ENCODE results near the gene TFF1.

DNA sequence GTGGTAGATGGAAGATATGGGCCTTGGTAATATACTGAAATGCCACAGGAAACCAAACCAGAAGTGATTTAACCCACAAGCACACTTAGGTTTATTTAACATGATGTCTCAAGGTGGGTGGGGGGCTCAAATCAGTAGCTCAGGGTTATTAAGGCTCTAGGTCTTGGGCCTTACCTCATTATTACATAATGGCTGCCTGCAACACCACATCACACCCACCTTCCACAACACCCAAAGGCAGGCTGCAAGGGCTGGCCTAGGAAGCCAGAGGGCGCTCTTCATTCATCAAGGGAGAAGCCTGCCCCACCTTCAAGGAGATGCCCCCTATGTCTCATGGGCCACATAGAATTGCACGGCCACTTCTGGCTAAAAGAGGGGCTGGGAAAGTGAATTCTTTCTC lies 6.0 kb downstream of the TFF1 start:
- peak; percentile 72 for TF ChIP-seq CTCF (conservative IDR thresholded peaks at IDR 0.05; ENCODE audit: low read length)
- TF ChIP-seq EZH2phosphoT487 (IDR thresholded peaks at IDR 0.05; ENCODE audit: borderline replicate concordance) = no peak

All from Loucy (cell line).